ENCODE data around the gene FBXW12.

The FBXW12 gene

GRCh38 chr3:48422272-48422671 is 50.3 kb downstream of the FBXW12 start:
- DNase-seq (ENCODE audit: low read depth), result no peak

GRCh38 chr3:48422681-48423080 is 50.7 kb downstream of the FBXW12 start:
- no peak for DNase-seq (ENCODE audit: low read depth)

- no peak for DNase-seq (ENCODE audit: low read depth)
These were observed 51.3 kb downstream of the FBXW12 start for GRCh38 chr3:48423241-48423882.

GRCh38 chr3:48423883-48424695 is 52.1 kb downstream of the FBXW12 start:
- DNase-seq (ENCODE audit: low read depth), result no peak

- no peak for DNase-seq (ENCODE audit: low read depth)
These were observed 53.3 kb downstream of the FBXW12 start for GRCh38 chr3:48425281-48425812.

GRCh38 chr3:48426401-48426909 is 54.4 kb downstream of the FBXW12 start:
- no peak for DNase-seq (ENCODE audit: low read depth)

- no peak for DNase-seq (ENCODE audit: low read depth)
These were observed 55.1 kb downstream of the FBXW12 start for GRCh38 chr3:48426944-48427629.

- no peak for DNase-seq (ENCODE audit: low read depth)
These were observed 55.6 kb downstream of the FBXW12 start for GRCh38 chr3:48427630-48427962.

GRCh38 chr3:48428088-48428571 is 56.1 kb downstream of the FBXW12 start:
- no peak for DNase-seq (ENCODE audit: low read depth)

- DNase-seq (ENCODE audit: low read depth), result no peak
These were observed 56.7 kb downstream of the FBXW12 start for GRCh38 chr3:48428572-48429316.

- DNase-seq (ENCODE audit: low read depth), result no peak
These were observed 57.4 kb downstream of the FBXW12 start for GRCh38 chr3:48429317-48429959.

- DNase-seq (ENCODE audit: low read depth), result no peak
These were observed 58.1 kb downstream of the FBXW12 start, which contains the start of gene PLXNB1 for GRCh38 chr3:48429960-48430707. Gene PLXNB1, minus strand, starts transcription at chr3:48430086. Its CDS starts 5,475 bp downstream, at chr3:48424611.

GRCh38 chr3:48430708-48431101 is 58.7 kb downstream of the FBXW12 start:
- DNase-seq (ENCODE audit: low read depth), result no peak

- no peak for DNase-seq (ENCODE audit: low read depth)
These were observed 59.4 kb downstream of the FBXW12 start for GRCh38 chr3:48431224-48432029.

- DNase-seq (ENCODE audit: low read depth), result no peak
These were observed 60.7 kb downstream of the FBXW12 start for GRCh38 chr3:48432411-48433371.

GRCh38 chr3:48433472-48434118 is 61.6 kb downstream of the FBXW12 start:
- no peak for DNase-seq (ENCODE audit: low read depth)

GRCh38 chr3:48434591-48435222 is 62.7 kb downstream of the FBXW12 start:
- DNase-seq (ENCODE audit: low read depth), result no peak
